Lower lobe of right lung (tissue), 2 donors: Measurements from ENCODE around the gene CXCR4. TPM values are rescaled to one million over a fixed set of nuclear protein-coding genes. Genes with fewer than 3 reads are reported as not detected.
A peak's percentile ranks its signal among the peaks of the same experiment; 100 is the strongest.

Source experiments
- ATAC-seq, 2 donors: fragments of 200-7000 bp; cut with Tn5 transposase; one replicate each; pipeline ENCODE4 v1.9.1; 2020 to 2022; ENCODE audit warnings: mild to moderate bottlenecking in 2 of 2, moderate library complexity in 2 of 2
- DNase-seq: peaks from one replicate; pipeline ENCODE4 v3.0.0-alpha.2; 2020
- H3K27ac ChIP-seq: fragments of 200-600 bp; one replicate; pipeline ENCODE4 v1.8.0; 2022
- H3K27me3 ChIP-seq: fragments of 200-600 bp; one replicate; pipeline ENCODE4 v1.8.0; 2022; ENCODE audit warnings: low read depth
- H3K36me3 ChIP-seq: fragments of 200-600 bp; one replicate; pipeline ENCODE4 v1.8.0; 2022; ENCODE audit warnings: mild to moderate bottlenecking
- H3K4me1 ChIP-seq: fragments of 200-600 bp; one replicate; pipeline ENCODE4 v1.8.0; 2022
- H3K4me3 ChIP-seq: fragments of 200-600 bp; one replicate; pipeline ENCODE4 v1.8.0; 2022; ENCODE audit warnings: mild to moderate bottlenecking
- H3K9me3 ChIP-seq: fragments of 200-600 bp; one replicate; pipeline ENCODE4 v1.8.0; 2022
- intact Hi-C: fragments of 100-400 bp; cut with DNase I; formaldehyde crosslinking; loops from one replicate; pipeline ENCODE4 v1.11.0; 2022
- total RNA-seq: library from RNA; stranded (reverse); fragmentation: NEBNext Ultra II Directional; extraction: Animal tissue kit (Norgen Biotek cat#: 25700); gene quantifications from one replicate; pipeline ENCODE4 v1.2.1, GENCODE V29; 2021
- TF ChIP-seq, protein P1 (sequence below): fragments of 200-600 bp; IDR thresholded peaks from one replicate; pipeline ENCODE4 v1.8.0; 2022; ENCODE audit warnings: antibody characterized with exemption, mild to moderate bottlenecking
- donor health status: DM: no; HTN: yes; CAD: no; lungs with severe emphysema.

The CXCR4 gene
- total RNA-seq, 1 donor from 2014 or later, result 55.1 TPM

DNA sequence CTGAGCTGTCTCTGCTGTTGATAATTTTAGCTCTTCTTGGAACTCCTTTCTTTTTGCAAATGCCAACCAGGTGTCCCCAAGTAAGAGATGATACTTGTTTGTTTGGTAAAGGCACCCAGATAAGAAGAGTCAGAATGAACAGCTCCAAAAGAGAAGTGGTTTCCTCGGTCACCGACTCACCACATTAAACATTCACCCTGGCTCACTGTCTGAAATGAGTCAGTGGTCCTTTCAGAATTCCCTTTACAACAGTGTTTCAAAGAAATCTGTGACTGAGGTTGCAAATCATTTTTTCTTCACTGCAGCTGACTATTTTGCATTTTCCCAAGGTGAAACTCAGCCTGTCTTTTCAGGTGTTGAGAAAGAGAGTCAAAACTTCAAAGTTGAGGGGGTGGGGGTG is 16.2 kb upstream of the CXCR4 start:
- TF ChIP-seq, protein P1, sequence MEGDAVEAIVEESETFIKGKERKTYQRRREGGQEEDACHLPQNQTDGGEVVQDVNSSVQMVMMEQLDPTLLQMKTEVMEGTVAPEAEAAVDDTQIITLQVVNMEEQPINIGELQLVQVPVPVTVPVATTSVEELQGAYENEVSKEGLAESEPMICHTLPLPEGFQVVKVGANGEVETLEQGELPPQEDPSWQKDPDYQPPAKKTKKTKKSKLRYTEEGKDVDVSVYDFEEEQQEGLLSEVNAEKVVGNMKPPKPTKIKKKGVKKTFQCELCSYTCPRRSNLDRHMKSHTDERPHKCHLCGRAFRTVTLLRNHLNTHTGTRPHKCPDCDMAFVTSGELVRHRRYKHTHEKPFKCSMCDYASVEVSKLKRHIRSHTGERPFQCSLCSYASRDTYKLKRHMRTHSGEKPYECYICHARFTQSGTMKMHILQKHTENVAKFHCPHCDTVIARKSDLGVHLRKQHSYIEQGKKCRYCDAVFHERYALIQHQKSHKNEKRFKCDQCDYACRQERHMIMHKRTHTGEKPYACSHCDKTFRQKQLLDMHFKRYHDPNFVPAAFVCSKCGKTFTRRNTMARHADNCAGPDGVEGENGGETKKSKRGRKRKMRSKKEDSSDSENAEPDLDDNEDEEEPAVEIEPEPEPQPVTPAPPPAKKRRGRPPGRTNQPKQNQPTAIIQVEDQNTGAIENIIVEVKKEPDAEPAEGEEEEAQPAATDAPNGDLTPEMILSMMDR, result no peak
- H3K27me3 ChIP-seq, result no peaks in the 10 kb centered on the region
- H3K9me3 ChIP-seq, result no peaks in the 10 kb centered on the region
- no peaks in the 10 kb centered on the region for H3K36me3 ChIP-seq
- no peak overlapping the region for H3K4me3 ChIP-seq
- H3K27ac ChIP-seq, result no peak overlapping the region
- peaks cover 38% of the 10 kb centered on the region for H3K4me1 ChIP-seq
- ATAC-seq (no peak), DNase-seq (no peak)
- intact Hi-C loops, result no loop called here

DNA sequence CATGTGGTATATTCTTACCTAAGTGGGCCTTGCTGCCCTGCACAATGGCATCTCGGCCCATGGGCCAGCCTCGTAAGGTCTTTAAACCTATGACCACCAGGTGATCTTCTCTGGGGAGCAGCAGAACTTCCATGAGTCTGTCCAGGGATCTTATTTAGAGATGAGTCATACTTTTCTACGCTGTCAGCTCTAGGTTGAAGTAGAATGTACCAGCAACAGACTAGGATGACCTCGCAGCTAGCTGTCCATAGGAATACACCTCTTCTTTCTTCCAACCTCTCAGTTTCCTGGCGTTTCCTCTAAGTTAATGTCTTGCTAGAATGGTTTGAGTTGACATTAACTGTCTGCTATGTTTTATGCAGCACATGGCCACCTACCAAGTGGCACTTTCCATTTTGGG is 15.6 kb upstream of the CXCR4 start:
- H3K36me3 ChIP-seq, result no peaks in the 10 kb centered on the region
- intact Hi-C loops, result no loop called here
- no peak overlapping the region for H3K4me3 ChIP-seq
- no peaks in the 10 kb centered on the region for H3K27me3 ChIP-seq
- no peak for ATAC-seq
- no peak for DNase-seq
- TF ChIP-seq, protein P1, result no peak
- peaks cover 38% of the 10 kb centered on the region for H3K4me1 ChIP-seq
- peak overlapping the region; percentile 73 for H3K27ac ChIP-seq
- H3K9me3 ChIP-seq, result no peaks in the 10 kb centered on the region

DNA sequence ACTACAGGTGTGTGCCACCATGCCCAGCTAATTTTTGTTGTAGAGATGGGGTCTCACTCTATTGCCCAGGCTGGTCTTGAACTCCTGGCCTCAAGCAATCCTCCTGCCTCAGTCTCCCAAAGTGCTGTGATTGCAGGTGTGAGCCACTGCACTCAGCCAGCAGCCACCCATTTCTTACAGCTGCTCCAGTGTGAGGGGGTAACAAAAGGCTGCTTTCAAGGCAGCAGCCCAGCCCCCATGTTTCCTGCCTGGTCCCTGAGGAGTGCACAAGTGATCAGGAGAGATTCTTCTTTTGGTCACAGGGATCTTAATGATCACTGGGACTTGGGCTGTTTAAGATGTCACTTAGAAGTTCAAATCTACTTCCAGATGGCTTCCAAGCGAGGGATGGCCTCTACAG is 15.2 kb upstream of the CXCR4 start:
- no peaks in the 10 kb centered on the region for H3K36me3 ChIP-seq
- H3K27me3 ChIP-seq, result no peaks in the 10 kb centered on the region
- TF ChIP-seq, protein P1, result no peak
- H3K4me3 ChIP-seq, result no peak overlapping the region
- no peaks in the 10 kb centered on the region for H3K9me3 ChIP-seq
- H3K27ac ChIP-seq, result peak overlapping the region; percentile 73
- DNase-seq, result no peak
- intact Hi-C loops, result no loop called here
- peaks cover 35% of the 10 kb centered on the region for H3K4me1 ChIP-seq
- no peak for ATAC-seq

DNA sequence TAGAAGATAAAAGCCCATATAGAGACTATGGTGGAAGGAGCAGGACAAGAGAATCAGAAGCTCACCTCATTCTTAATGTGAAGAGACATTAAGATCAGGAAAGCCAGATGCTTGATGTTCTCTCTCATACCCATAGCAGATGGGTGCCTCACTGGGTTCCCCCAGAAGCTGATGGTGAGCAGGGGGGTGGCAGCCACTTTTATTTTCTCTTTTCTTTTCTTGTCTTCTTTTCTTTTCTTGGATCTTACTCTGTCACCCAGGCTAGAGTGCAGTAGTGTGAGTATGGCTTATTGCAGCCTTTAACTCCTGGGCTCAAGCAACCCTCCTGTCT is 14.8 kb upstream of the CXCR4 start:
- peaks cover 31% of the 10 kb centered on the region for H3K4me1 ChIP-seq
- H3K27ac ChIP-seq, result peak overlapping the region; percentile 73
- TF ChIP-seq, protein P1, result no peak
- DNase-seq (no peak), ATAC-seq (no peak)
- intact Hi-C loops, result no loop called here
- no peaks in the 10 kb centered on the region for H3K9me3 ChIP-seq
- H3K27me3 ChIP-seq, result no peaks in the 10 kb centered on the region
- H3K36me3 ChIP-seq, result no peaks in the 10 kb centered on the region
- no peak overlapping the region for H3K4me3 ChIP-seq

DNA sequence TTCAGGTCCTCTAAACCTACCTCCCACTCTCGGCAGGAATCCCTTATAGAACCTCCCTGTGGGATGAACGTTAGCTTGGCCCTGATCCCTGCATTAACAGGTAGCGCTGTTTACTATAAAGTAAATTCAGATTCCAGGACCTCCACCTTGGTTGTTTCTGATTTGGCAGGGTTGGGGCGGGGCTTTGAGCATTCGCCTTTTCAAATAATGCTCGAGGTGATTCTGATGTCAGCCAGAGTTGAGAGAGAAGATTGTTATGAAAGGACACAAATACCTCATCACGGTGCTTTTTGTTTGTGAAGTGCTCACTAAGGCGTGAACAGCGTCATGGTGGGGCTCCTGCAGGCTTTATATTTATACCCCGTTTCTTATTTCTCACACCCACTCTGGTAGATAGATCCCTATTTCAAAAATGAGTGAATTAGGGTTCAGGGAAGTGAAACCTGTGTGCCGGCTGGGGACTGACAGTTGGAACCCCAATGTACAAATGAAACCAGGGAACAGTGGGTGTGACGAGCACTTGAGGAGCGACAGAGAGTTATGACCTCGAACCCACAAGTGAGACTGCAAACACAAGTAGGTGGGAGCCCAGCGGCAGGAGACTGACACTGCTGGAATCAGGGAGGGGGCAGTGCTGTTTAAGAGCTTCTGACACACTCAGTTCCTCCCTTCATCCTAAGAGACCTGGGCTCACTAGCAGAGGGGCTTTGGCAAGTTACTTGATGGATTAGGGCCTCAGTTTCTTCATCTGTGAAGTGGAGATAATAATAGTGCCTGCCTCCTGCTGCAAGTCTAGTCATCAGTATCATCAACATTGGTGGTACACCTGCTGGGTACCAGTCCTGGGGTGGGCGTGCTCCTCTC is 14.2 kb upstream of the CXCR4 start:
- no peaks in the 10 kb centered on the region for H3K36me3 ChIP-seq
- DNase-seq (peak; percentile 62), ATAC-seq (peak; percentile 58 to 63)
- no peaks in the 10 kb centered on the region for H3K9me3 ChIP-seq
- no peaks in the 10 kb centered on the region for H3K27me3 ChIP-seq
- peaks cover 25% of the 10 kb centered on the region for H3K4me1 ChIP-seq
- H3K4me3 ChIP-seq, result no peak overlapping the region
- peak overlapping the region; percentile 73 for H3K27ac ChIP-seq
- intact Hi-C loops, result no loop called here
- TF ChIP-seq, protein P1, result no peak
